Endothelial cell (in vitro differentiated cells): ENCODE measurements around the gene RBBP9. TPM values are rescaled to one million over a fixed set of nuclear protein-coding genes. Genes with fewer than 3 reads are reported as not detected.

Experiments used
- DNase-seq: peaks from one replicate; pipeline ENCODE4 v3.0.0; 2021; ENCODE audit warnings: low spot score
- H3K27ac Mint-ChIP-seq: one replicate; pipeline ENCODE4 v1.8.0; 2021; ENCODE audit warnings: mixed read lengths, inconsistent platforms; ENCODE audit not compliant: unreplicated experiment
- H3K27me3 Mint-ChIP-seq: one replicate; pipeline ENCODE4 v1.8.0; 2021; ENCODE audit warnings: mild to moderate bottlenecking, moderate library complexity, mixed read lengths, inconsistent platforms; ENCODE audit not compliant: unreplicated experiment
- H3K36me3 Mint-ChIP-seq: one replicate; pipeline ENCODE4 v1.8.0; 2021; ENCODE audit warnings: mild to moderate bottlenecking, low read depth, mixed read lengths, inconsistent platforms; ENCODE audit not compliant: unreplicated experiment
- H3K4me1 Mint-ChIP-seq: one replicate; pipeline ENCODE4 v1.8.0; 2021; ENCODE audit warnings: mild to moderate bottlenecking, mixed read lengths, inconsistent platforms; ENCODE audit not compliant: unreplicated experiment
- H3K4me3 Mint-ChIP-seq: one replicate; pipeline ENCODE4 v1.8.0; 2021; ENCODE audit warnings: mild to moderate bottlenecking, mixed read lengths, inconsistent platforms; ENCODE audit not compliant: unreplicated experiment
- H3K9me3 Mint-ChIP-seq: one replicate; pipeline ENCODE4 v1.8.0; 2021; ENCODE audit warnings: mixed read lengths, inconsistent platforms; ENCODE audit not compliant: unreplicated experiment
- CTCF ChIP-seq: fragments of 200-600 bp; sonication (generic); IDR thresholded peaks from one replicate; pipeline ENCODE4 v1.5.0; 2021; ENCODE audit warnings: antibody characterized with exemption; ENCODE audit not compliant: unreplicated experiment
- total RNA-seq: library from RNA; stranded (reverse); fragmentation: NEBNext Ultra II Directional; extraction: Animal tissue kit (Norgen Biotek cat#: 25700); gene quantifications from one replicate; pipeline ENCODE4 v1.2.1, GENCODE V29; 2021; ENCODE audit not compliant: unreplicated experiment

RBBP9 gene
- total RNA-seq, 1 donor from 2014 or later: 16.7 TPM

GRCh38 chr20:18466574-18466893, 30.5 kb downstream of the RBBP9 start:
- TF ChIP-seq CTCF: no peak
- H3K4me1 Mint-ChIP-seq: peaks cover 16% of the 10 kb centered on the region
- H3K4me3 Mint-ChIP-seq: peak overlapping the region; percentile 97
- H3K36me3 Mint-ChIP-seq: no peaks in the 10 kb centered on the region
- H3K27me3 Mint-ChIP-seq: no peaks in the 10 kb centered on the region
- no peaks in the 10 kb centered on the region for H3K9me3 Mint-ChIP-seq
- DNase-seq: no peak
- H3K27ac Mint-ChIP-seq: peak overlapping the region; percentile 79

DNA sequence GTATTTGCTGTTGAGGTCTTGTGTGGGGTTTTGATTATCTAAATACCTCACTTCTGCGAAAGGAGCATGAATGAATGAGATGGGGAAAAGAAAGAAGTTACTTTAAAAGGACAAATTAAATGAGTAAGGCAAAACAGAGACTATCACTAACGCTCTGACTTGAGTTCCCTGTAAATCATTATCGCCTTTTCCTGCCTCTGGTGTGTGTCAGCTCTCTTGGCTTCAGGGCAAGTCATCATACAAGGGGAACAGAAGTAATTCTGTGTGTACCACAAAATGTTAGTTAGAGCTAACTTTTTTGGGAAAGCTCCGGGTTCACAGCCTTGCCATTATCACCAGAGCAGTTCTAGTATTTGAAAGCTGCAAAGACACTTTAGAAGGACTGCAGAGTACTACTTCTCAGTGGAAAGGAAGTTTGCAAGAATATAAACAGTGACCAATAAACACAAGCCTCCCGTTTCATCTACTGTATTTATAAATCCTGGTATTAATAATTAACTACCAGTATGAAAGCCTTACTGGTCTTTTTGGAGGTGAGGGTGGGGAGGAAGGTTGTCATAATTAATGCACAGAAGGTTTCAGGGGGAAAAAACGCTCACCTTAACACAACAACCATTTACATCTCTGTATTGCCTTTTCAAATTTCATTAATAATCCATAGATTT, 31.4 kb downstream of the RBBP9 start:
- no peak for DNase-seq
- H3K27ac Mint-ChIP-seq: no peak overlapping the region
- H3K27me3 Mint-ChIP-seq: no peaks in the 10 kb centered on the region
- H3K4me1 Mint-ChIP-seq: peaks cover 16% of the 10 kb centered on the region
- H3K4me3 Mint-ChIP-seq: peak overlapping the region; percentile 97
- no peak for TF ChIP-seq CTCF
- H3K36me3 Mint-ChIP-seq: no peaks in the 10 kb centered on the region
- no peaks in the 10 kb centered on the region for H3K9me3 Mint-ChIP-seq

DNA sequence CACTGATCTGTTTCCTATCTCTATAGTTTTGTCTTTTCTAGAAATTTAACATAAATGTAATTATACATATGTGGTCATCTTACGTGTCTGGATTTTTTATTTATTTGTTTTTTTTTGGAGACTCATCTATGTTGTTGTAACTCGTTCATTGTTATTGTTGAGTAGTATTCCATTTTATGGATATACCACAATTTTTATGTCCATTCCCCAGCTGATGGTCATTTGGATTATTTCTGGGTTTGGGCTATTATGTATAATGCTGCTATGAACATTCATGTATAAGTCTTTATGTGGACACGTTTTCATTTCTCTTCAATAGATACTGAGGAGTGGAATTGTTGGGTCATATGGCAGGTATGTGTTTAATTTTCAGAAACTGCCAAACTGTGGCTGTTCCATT, 40.4 kb downstream of the RBBP9 start:
- Mint-ChIP-seq H3K36me3 (no peaks in the 10 kb centered on the region), H3K27ac (no peak overlapping the region), H3K4me1 (no peaks in the 10 kb centered on the region), H3K4me3 (no peak overlapping the region), H3K9me3 (no peaks in the 10 kb centered on the region), H3K27me3 (peaks cover 1% of the 10 kb centered on the region)
- TF ChIP-seq CTCF: no peak
- DNase-seq: no peak

DNA sequence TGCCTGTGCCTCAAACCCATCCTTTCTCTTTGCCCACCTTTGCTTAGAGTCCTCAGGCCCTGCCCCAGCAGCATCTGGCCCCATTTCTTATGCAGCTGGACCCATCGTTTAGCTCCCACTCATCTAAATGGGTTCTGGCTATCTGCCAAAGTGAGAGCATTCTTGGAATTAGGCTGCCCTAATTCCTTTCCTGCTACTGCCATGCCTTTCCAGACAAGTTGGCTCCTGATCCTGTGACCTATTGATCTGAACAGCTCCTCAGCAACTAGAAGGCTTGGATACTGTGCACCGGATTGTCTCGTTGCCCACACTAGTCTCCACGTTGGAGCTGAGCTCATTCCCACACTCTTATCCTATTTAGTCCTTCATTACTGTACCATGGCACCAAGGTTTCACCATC, 53.1 kb downstream of the RBBP9 start:
- Mint-ChIP-seq H3K4me3 (no peak overlapping the region), H3K27me3 (no peaks in the 10 kb centered on the region), H3K36me3 (no peaks in the 10 kb centered on the region), H3K4me1 (no peaks in the 10 kb centered on the region), H3K27ac (no peak overlapping the region), H3K9me3 (no peaks in the 10 kb centered on the region)
- TF ChIP-seq CTCF: no peak
- no peak for DNase-seq

DNA sequence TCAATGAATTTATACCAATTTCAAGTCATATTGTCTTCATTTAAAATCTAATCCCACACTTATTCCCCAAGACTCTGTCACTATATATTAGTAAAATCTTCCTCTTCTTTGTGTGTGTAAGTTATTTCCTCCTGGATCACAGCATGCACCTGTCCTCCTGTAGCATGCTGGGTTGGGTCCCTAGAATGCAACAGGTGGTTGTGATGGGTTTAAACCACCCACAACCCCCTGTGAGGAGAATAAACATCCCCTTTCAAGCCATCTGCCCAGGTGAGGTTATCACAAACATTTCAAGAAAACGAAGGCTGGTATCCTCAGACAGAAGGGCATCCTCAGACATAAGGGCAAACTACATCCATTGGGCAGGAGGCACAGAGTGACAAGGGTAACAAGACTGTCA, 56.6 kb downstream of the RBBP9 start:
- no peaks in the 10 kb centered on the region for H3K9me3 Mint-ChIP-seq
- H3K4me3 Mint-ChIP-seq: no peak overlapping the region
- no peak overlapping the region for H3K27ac Mint-ChIP-seq
- no peaks in the 10 kb centered on the region for H3K36me3 Mint-ChIP-seq
- no peak for DNase-seq
- no peak for TF ChIP-seq CTCF
- no peaks in the 10 kb centered on the region for H3K27me3 Mint-ChIP-seq
- H3K4me1 Mint-ChIP-seq: peaks cover 6% of the 10 kb centered on the region
